BE2C (cell line): Measurements from ENCODE around the gene IRF2BP1.
A peak's percentile ranks its signal among the peaks of the same experiment; 100 is the strongest.

Experiments
- DNase-seq: peaks from one replicate; pipeline ENCODE4 v3.0.0-alpha.2; 2020
- H3K27me3 ChIP-seq: fragments of 250-450 bp; sonication (Bioruptor Pico); 2 replicates; pipeline ENCODE4 v1.5.1; 2020; ENCODE audit warnings: mild to moderate bottlenecking
- H3K36me3 ChIP-seq: fragments of 250-450 bp; sonication (Bioruptor Pico); 2 replicates; pipeline ENCODE4 v1.5.1; 2020; ENCODE audit warnings: mild to moderate bottlenecking
- H3K4me1 ChIP-seq: fragments of 250-450 bp; sonication (Bioruptor Pico); 2 replicates; pipeline ENCODE4 v1.5.1; 2020
- H3K4me3 ChIP-seq: 2 replicates; pipeline ENCODE4 v1.5.1; 2011; ENCODE audit warnings: low read depth, low read length
- H3K9me3 ChIP-seq: fragments of 250-450 bp; sonication (Bioruptor Pico); 2 replicates; pipeline ENCODE4 v1.5.1; 2020
- CTCF ChIP-seq: IDR thresholded peaks from 2 replicates; pipeline ENCODE4 v1.5.1; 2012; ENCODE audit warnings: mild to moderate bottlenecking, low read depth, low read length

The IRF2BP1 gene

GRCh38 chr19:45864629-45865082 lies 21.3 kb downstream of the IRF2BP1 start:
- no peaks in the 10 kb centered on the region for H3K4me1 ChIP-seq
- H3K36me3 ChIP-seq: peaks cover 8% of the 10 kb centered on the region; the same call in 1 of the 2 replicates
- DNase-seq: no peak
- peaks cover 55% of the 10 kb centered on the region for H3K27me3 ChIP-seq
- H3K9me3 ChIP-seq: no peaks in the 10 kb centered on the region
- no peak overlapping the region for H3K4me3 ChIP-seq
- no peak for TF ChIP-seq CTCF

- Histone ChIP-seq H3K4me3 (peak within 1 kb of the TSS; percentile 49), H3K36me3 (peaks cover 12% of the 10 kb centered on the region), H3K4me1 (no peaks in the 10 kb centered on the region), H3K27me3 (peaks cover 51% of the 10 kb centered on the region), H3K9me3 (no peaks in the 10 kb centered on the region)
- TF ChIP-seq CTCF: peak; percentile 41
- peak; percentile 38 for DNase-seq
Measured at GRCh38 chr19:45863840-45864628, 21.9 kb downstream of the IRF2BP1 start, which contains the start of gene FOXA3. Gene FOXA3, plus strand, starts transcription at chr19:45864326. Its CDS starts 131 bp downstream, at chr19:45864457.

GRCh38 chr19:45863335-45863839 lies 22.6 kb downstream of the IRF2BP1 start:
- no peak for DNase-seq
- Histone ChIP-seq H3K27me3 (peaks cover 48% of the 10 kb centered on the region), H3K4me3 (peak overlapping the region; percentile 49), H3K9me3 (no peaks in the 10 kb centered on the region), H3K4me1 (no peaks in the 10 kb centered on the region), H3K36me3 (peaks cover 17% of the 10 kb centered on the region)
- TF ChIP-seq CTCF: no peak

GRCh38 chr19:45862564-45863334 lies 23.2 kb downstream of the IRF2BP1 start, which contains the start of gene SYMPK:
Gene SYMPK, minus strand, starts transcription at chr19:45863147. Its CDS starts 8,652 bp downstream, at chr19:45854495.
- DNase-seq: peak; percentile 99
- TF ChIP-seq CTCF: no peak
- peak within 1 kb of the TSS; percentile 98 for H3K4me3 ChIP-seq

GRCh38 chr19:45862271-45862563 lies 23.7 kb downstream of the IRF2BP1 start:
- DNase-seq: no peak
- no peak for TF ChIP-seq CTCF
- Histone ChIP-seq H3K27me3 (peaks cover 40% of the 10 kb centered on the region), H3K9me3 (no peaks in the 10 kb centered on the region), H3K4me1 (no peaks in the 10 kb centered on the region), H3K36me3 (peaks cover 17% of the 10 kb centered on the region), H3K4me3 (peak overlapping the region; percentile 98)

More at GRCh38 chr19:45862564-45863334, 23.2 kb downstream of the IRF2BP1 start, which contains the start of gene SYMPK:
- Histone ChIP-seq H3K27me3 (peaks cover 42% of the 10 kb centered on the region), H3K36me3 (peaks cover 17% of the 10 kb centered on the region), H3K9me3 (no peaks in the 10 kb centered on the region), H3K4me1 (no peaks in the 10 kb centered on the region)
